H9 (cell line): ENCODE data around the gene AKNA. TPM values are rescaled to one million over a fixed set of nuclear protein-coding genes. Genes with fewer than 3 reads are reported as not detected.

Experiments
- DNase-seq: peaks from one replicate; pipeline ENCODE4 v3.0.0-alpha.2; 2017
- H2AFZ ChIP-seq: one replicate; pipeline ENCODE4 v1.6.1; 2013; ENCODE audit warnings: mild to moderate bottlenecking, low read length, control low read depth, moderate library complexity
- H2AK5ac ChIP-seq: 2 replicates; pipeline ENCODE4 v1.6.1; 2013; ENCODE audit warnings: low read length, control low read depth, mixed read lengths; ENCODE audit not compliant: insufficient read length
- H2BK120ac ChIP-seq: one replicate; pipeline ENCODE4 v1.6.1; 2013; ENCODE audit warnings: low read depth, mild to moderate bottlenecking, low read length, control low read depth, inconsistent platforms; ENCODE audit not compliant: poor library complexity, severe bottlenecking
- H2BK12ac ChIP-seq: 2 replicates; pipeline ENCODE4 v1.6.1; 2013; ENCODE audit warnings: low read length, control low read depth, mixed read lengths, low read depth; ENCODE audit not compliant: insufficient read length
- H2BK15ac ChIP-seq: 2 replicates; pipeline ENCODE4 v1.6.1; 2013; ENCODE audit warnings: low read depth, low read length, control low read depth
- H2BK20ac ChIP-seq: one replicate; pipeline ENCODE4 v1.6.1; 2013; ENCODE audit warnings: low read depth, mild to moderate bottlenecking, low read length, control low read depth, inconsistent platforms; ENCODE audit not compliant: poor library complexity, severe bottlenecking
- H2BK5ac ChIP-seq: 2 replicates; pipeline ENCODE4 v1.6.1; 2013; ENCODE audit warnings: low read length, control low read depth, mixed read lengths; ENCODE audit not compliant: insufficient read length
- H3K14ac ChIP-seq: 2 replicates; pipeline ENCODE4 v1.6.1; 2013; ENCODE audit warnings: low read length, control low read depth; ENCODE audit not compliant: insufficient read depth
- H3K18ac ChIP-seq: 2 replicates; pipeline ENCODE4 v1.6.1; 2013; ENCODE audit warnings: low read depth, mild to moderate bottlenecking, mixed read lengths, low read length, control low read depth; ENCODE audit not compliant: insufficient read length
- H3K23ac ChIP-seq: 2 replicates; pipeline ENCODE4 v1.6.1; 2013; ENCODE audit warnings: low read length, control low read depth, mixed read lengths, low read depth; ENCODE audit not compliant: insufficient read length
- H3K23me2 ChIP-seq: 2 replicates; pipeline ENCODE4 v1.6.1; 2013; ENCODE audit warnings: low read depth, mild to moderate bottlenecking, mixed read lengths, low read length, control low read depth; ENCODE audit not compliant: insufficient read length, poor library complexity, severe bottlenecking
- H3K27ac ChIP-seq: 2 replicates; pipeline ENCODE4 v1.5.1; 2013; ENCODE audit warnings: low read length, control low read depth, mixed read lengths, low read depth; ENCODE audit not compliant: insufficient read length
- H3K27me3 ChIP-seq: 2 replicates; pipeline ENCODE4 v1.6.1; 2013; ENCODE audit warnings: low read length, control low read depth, inconsistent platforms; ENCODE audit not compliant: insufficient read depth
- H3K4ac ChIP-seq: 2 replicates; pipeline ENCODE4 v1.6.1; 2013; ENCODE audit warnings: low read depth, mild to moderate bottlenecking, control low read depth, inconsistent platforms, low read length, moderate library complexity
- H3K4me1 ChIP-seq: 2 replicates; pipeline ENCODE4 v1.6.1; 2013; ENCODE audit warnings: low read length, control low read depth, inconsistent platforms; ENCODE audit not compliant: insufficient read depth
- H3K4me2 ChIP-seq: 2 replicates; pipeline ENCODE4 v1.6.1; 2013; ENCODE audit warnings: low read length, control low read depth, mixed read lengths; ENCODE audit not compliant: insufficient read length, insufficient read depth
- H3K56ac ChIP-seq: 2 replicates; pipeline ENCODE4 v1.6.1; 2013; ENCODE audit warnings: low read depth, mild to moderate bottlenecking, mixed read lengths, low read length, control low read depth; ENCODE audit not compliant: insufficient read length
- H3K79me1 ChIP-seq: 2 replicates; pipeline ENCODE4 v1.6.1; 2013; ENCODE audit warnings: low read depth, mild to moderate bottlenecking, moderate library complexity, low read length, control low read depth, inconsistent platforms; ENCODE audit not compliant: insufficient read depth, poor library complexity, severe bottlenecking
- H3K79me2 ChIP-seq: 2 replicates; pipeline ENCODE4 v1.6.1; 2013; ENCODE audit warnings: low read length, control low read depth, inconsistent platforms; ENCODE audit not compliant: insufficient read depth
- H3K9ac ChIP-seq: 2 replicates; pipeline ENCODE4 v1.6.1; 2013; ENCODE audit warnings: low read length, control low read depth, mixed read lengths; ENCODE audit not compliant: insufficient read length; ENCODE audit errors: extremely low read depth
- H3K9me3 ChIP-seq: one replicate; pipeline ENCODE4 v1.6.1; 2013; ENCODE audit warnings: low read depth, low read length, inconsistent platforms; ENCODE audit not compliant: control insufficient read depth
- H3T11ph ChIP-seq: one replicate; pipeline ENCODE4 v1.6.1; 2013; ENCODE audit warnings: mild to moderate bottlenecking, low read length, control low read depth, inconsistent platforms
- H4K20me1 ChIP-seq: one replicate; pipeline ENCODE4 v1.6.1; 2013; ENCODE audit not compliant: control insufficient read depth, insufficient read length, insufficient read depth
- H4K5ac ChIP-seq: 2 replicates; pipeline ENCODE4 v1.6.1; 2013; ENCODE audit warnings: low read depth, mild to moderate bottlenecking, mixed read lengths, low read length, control low read depth; ENCODE audit not compliant: insufficient read length
- H4K8ac ChIP-seq: replicated peaks from 2 replicates; pipeline ENCODE4 v1.6.1; 2013; ENCODE audit warnings: low read length, control low read depth, mixed read lengths, low read depth; ENCODE audit not compliant: insufficient read length
- H4K91ac ChIP-seq: 2 replicates; pipeline ENCODE4 v1.6.1; 2013; ENCODE audit warnings: low read depth, mild to moderate bottlenecking, moderate library complexity, mixed read lengths, low read length, control low read depth; ENCODE audit not compliant: insufficient read length
- H3K27ac Mint-ChIP-seq, 3 experiments: 2 replicates in 2 of 3; 3 replicates in 1 of 3; pipeline ENCODE4 v1.8.0; 2020 to 2021; ENCODE audit warnings: mixed read lengths in 3 of 3, mild to moderate bottlenecking in 1 of 3, moderate library complexity in 1 of 3
- H3K27me3 Mint-ChIP-seq: 2 replicates; pipeline ENCODE4 v1.8.0; 2021; ENCODE audit warnings: low read depth, mild to moderate bottlenecking, moderate library complexity, mixed read lengths
- H3K36me3 Mint-ChIP-seq, 3 experiments: 2 replicates in 2 of 3; 3 replicates in 1 of 3; pipeline ENCODE4 v1.8.0; 2020 to 2021; ENCODE audit warnings: low read depth in 3 of 3, mixed read lengths in 3 of 3; ENCODE audit not compliant: insufficient read depth in 1 of 3
- H3K4me1 Mint-ChIP-seq, 2 experiments: 2 replicates each; pipeline ENCODE4 v1.8.0; 2020; ENCODE audit warnings: mixed read lengths in 2 of 2
- H3K4me3 Mint-ChIP-seq, 2 experiments: 2 replicates in 1 of 2; 3 replicates in 1 of 2; pipeline ENCODE4 v1.8.0; 2020 to 2021; ENCODE audit warnings: mild to moderate bottlenecking in 2 of 2, mixed read lengths in 2 of 2, moderate library complexity in 1 of 2
- H3K9me3 Mint-ChIP-seq, 2 experiments: 2 replicates in 1 of 2; 3 replicates in 1 of 2; pipeline ENCODE4 v1.8.0; 2020; ENCODE audit warnings: mild to moderate bottlenecking in 2 of 2, mixed read lengths in 2 of 2, moderate library complexity in 1 of 2
- CTCF ChIP-seq: fragments of 200-600 bp; sonication (generic); conservative IDR thresholded peaks from 3 replicates; pipeline ENCODE4 v1.8.0; 2021; ENCODE audit warnings: antibody characterized with exemption, mild to moderate bottlenecking
- WGBS: extraction: QIAGEN DNeasy Blood & Tissue Kit; methylation state at CpG from one replicate; pipeline ENCODE4 v1.1.7; 2013; ENCODE audit warnings: missing lambda C conversion rate, low lambda C conversion rate, mixed read lengths; ENCODE audit not compliant: insufficient read length; ENCODE audit errors: extremely low coverage; 5-methylcytosine and 5-hydroxymethylcytosine counted together
- total RNA-seq: library from RNA; stranded (reverse); gene quantifications from 2 replicates; pipeline ENCODE4 v1.2.1, GENCODE V29; 2021

The AKNA gene
- total RNA-seq, 1 experiment from 2014 or later, result 19.7 TPM

- Mint-ChIP-seq H3K4me1 (peaks cover 13 to 24% of the 10 kb centered on the region in 2 experiments), H3K36me3 (no peaks in the 10 kb centered on the region; a peak in 1 of 7 replicates), H3K27me3 (peaks cover 5% of the 10 kb centered on the region), H3K27ac (no peak overlapping the region), H3K9me3 (no peaks in the 10 kb centered on the region), H3K4me3 (no peak overlapping the region)
- Histone ChIP-seq H3K79me2 (no peaks in the 10 kb centered on the region), H3K56ac (no peak overlapping the region), H4K8ac (no peak overlapping the region), H3K14ac (no peak overlapping the region), H4K20me1 (no peaks in the 10 kb centered on the region), H3T11ph (no peak overlapping the region), H4K5ac (no peak overlapping the region), H3K23me2 (no peaks in the 10 kb centered on the region), H3K9ac (no peak overlapping the region), H4K91ac (no peak overlapping the region), H2BK12ac (no peak overlapping the region), H3K27me3 (no peaks in the 10 kb centered on the region), H2BK120ac (no peak overlapping the region), H2AK5ac (no peak overlapping the region), H2AFZ (no peak overlapping the region), H3K79me1 (no peaks in the 10 kb centered on the region), H3K23ac (no peak overlapping the region), H3K4me2 (no peak overlapping the region), H3K27ac (no peak overlapping the region), H3K9me3 (no peaks in the 10 kb centered on the region), H3K4me1 (no peaks in the 10 kb centered on the region; the same call in 1 of the 2 replicates), H2BK20ac (no peak overlapping the region), H3K18ac (no peak overlapping the region), H2BK5ac (no peak overlapping the region), H2BK15ac (no peak overlapping the region), H3K4ac (no peak overlapping the region)
- no CpG with 5 or more reads among the region's 2 CpGs for WGBS
- DNase-seq, result no peak
- no peak for TF ChIP-seq CTCF
Measured at GRCh38 chr9:114416906-114417305, 29.1 kb upstream of the AKNA start.
